H1 (cell line): Measurements from ENCODE around the gene IL2RA. TPM values are rescaled to one million over a fixed set of nuclear protein-coding genes. Genes with fewer than 3 reads are reported as not detected.

Experiments used
- CTCF ChIA-PET: fragments of 300-600 bp; sonication (Branson Sonifier 250); formaldehyde crosslinking; loops from one replicate; lab custom pipeline; 2021; ENCODE audit not compliant: partially characterized antibody; lab: Charles Lee
- POLR2A ChIA-PET: fragments of 300-600 bp; sonication (Branson Sonifier 250); formaldehyde crosslinking; loops from one replicate; lab custom pipeline; 2021; ENCODE audit warnings: inconsistent platforms; ENCODE audit not compliant: partially characterized antibody; lab: Charles Lee
- DNase-seq, 2 experiments: peaks; one replicate each; pipeline versions ENCODE4 v3.0.0 to v3.0.0-alpha.2; 2010 to 2022; ENCODE audit warnings: low spot score in 2 of 2, low read depth in 1 of 2, mixed read lengths in 1 of 2
- FAIRE-seq: peaks from 2 replicates; lab custom pipeline; 2011; peaks lifted over from hg19 to GRCh38; lab: Jason Lieb, UNC
- H2AFZ ChIP-seq: 2 replicates; pipeline ENCODE4 v1.8.1; 2012; ENCODE audit warnings: low read length, inconsistent platforms
- H2AK5ac ChIP-seq: 2 replicates; pipeline ENCODE4 v1.6.1; 2013; ENCODE audit warnings: low read depth, low read length
- H2BK120ac ChIP-seq: replicated peaks from 2 replicates; pipeline ENCODE3; 2013; ENCODE audit warnings: low read depth, low read length, inconsistent platforms
- H2BK12ac ChIP-seq: 2 replicates; pipeline ENCODE4 v1.6.1; 2013; ENCODE audit warnings: low read depth, low read length
- H2BK15ac ChIP-seq: 2 replicates; pipeline ENCODE4 v1.6.1; 2013; ENCODE audit warnings: low read length
- H2BK20ac ChIP-seq: 2 replicates; pipeline ENCODE4 v1.6.1; 2013; ENCODE audit warnings: low read length
- H2BK5ac ChIP-seq: 2 replicates; pipeline ENCODE4 v1.6.1; 2013; ENCODE audit warnings: low read depth, low read length
- H3K14ac ChIP-seq: 2 replicates; pipeline ENCODE4 v1.6.1; 2013; ENCODE audit warnings: inconsistent platforms; ENCODE audit not compliant: insufficient read length
- H3K18ac ChIP-seq: 2 replicates; pipeline ENCODE4 v1.6.1; 2013; ENCODE audit warnings: low read length; ENCODE audit errors: extremely low read depth
- H3K23ac ChIP-seq: 2 replicates; pipeline ENCODE4 v1.6.1; 2013; ENCODE audit warnings: inconsistent platforms; ENCODE audit not compliant: insufficient read length
- H3K23me2 ChIP-seq: 2 replicates; pipeline ENCODE4 v1.6.1; 2013; ENCODE audit warnings: low read depth, low read length
- H3K27ac ChIP-seq: 2 replicates; pipeline ENCODE4 v1.6.1; 2011; ENCODE audit warnings: low read depth, low read length, inconsistent platforms
- H3K27me3 ChIP-seq, 4 experiments: replicated peaks in 1 of 4; 1 replicate in 1 of 4; 2 replicates in 3 of 4; pipeline versions ENCODE4 v1.6.1 to v1.8.1; 2011 to 2013; ENCODE audit warnings: low read length in 3 of 4, mild to moderate bottlenecking in 3 of 4, inconsistent platforms in 2 of 4, mixed read lengths in 2 of 4, moderate library complexity in 1 of 4; ENCODE audit not compliant: control insufficient read depth in 3 of 4, insufficient read depth in 3 of 4; ENCODE audit errors: extremely low read depth in 1 of 4
- H3K36me3 ChIP-seq, 4 experiments: 2 replicates each; pipeline versions ENCODE4 v1.6.1 to v1.8.1; 2011 to 2013; ENCODE audit warnings: mild to moderate bottlenecking in 4 of 4, low read length in 3 of 4, moderate library complexity in 2 of 4, control low read depth in 1 of 4, inconsistent platforms in 1 of 4; ENCODE audit not compliant: insufficient read depth in 4 of 4, control insufficient read depth in 2 of 4
- H3K4ac ChIP-seq: replicated peaks from 2 replicates; pipeline ENCODE3; 2013; ENCODE audit warnings: low read length, low read depth, mixed read lengths, inconsistent platforms; ENCODE audit not compliant: insufficient read length
- H3K4me1 ChIP-seq, 4 experiments: replicated peaks in 1 of 4; 1 replicate in 1 of 4; 2 replicates in 3 of 4; pipeline versions ENCODE4 v1.6.1 to v1.8.1; 2011 to 2013; ENCODE audit warnings: low read length in 3 of 4, inconsistent platforms in 2 of 4, mixed read lengths in 1 of 4; ENCODE audit not compliant: insufficient read depth in 4 of 4, control insufficient read depth in 3 of 4
- H3K4me2 ChIP-seq, 2 experiments: 2 replicates each; pipeline versions ENCODE4 v1.6.1 to v1.8.1; 2011 to 2013; ENCODE audit warnings: low read depth in 2 of 2, low read length in 2 of 2, control low read depth in 1 of 2, inconsistent platforms in 1 of 2, mild to moderate bottlenecking in 1 of 2; ENCODE audit not compliant: insufficient read depth in 1 of 2
- H3K4me3 ChIP-seq, 4 experiments: fragments of 200-600, 300-600 bp in 1 of 4; sonication (generic), shearing (Covaris generic), sonication (Bioruptor Twin) in 1 of 4; 2 replicates each; pipeline versions ENCODE4 v1.5.1 to v1.8.1; 2011 to 2016; ENCODE audit warnings: low read length in 4 of 4, low read depth in 3 of 4, control low read depth in 2 of 4, inconsistent platforms in 2 of 4, mild to moderate bottlenecking in 2 of 4, mixed read lengths in 1 of 4, moderate library complexity in 1 of 4; ENCODE audit not compliant: insufficient read depth in 2 of 4; ENCODE audit errors: extremely low read depth in 1 of 4
- H3K56ac ChIP-seq: replicated peaks from 2 replicates; pipeline ENCODE3; 2013; ENCODE audit warnings: low read depth, mild to moderate bottlenecking, mixed read lengths, low read length, inconsistent platforms; ENCODE audit not compliant: insufficient read length
- H3K79me1 ChIP-seq: 2 replicates; pipeline ENCODE4 v1.6.1; 2013; ENCODE audit warnings: low read depth, low read length, control low read depth
- H3K79me2 ChIP-seq, 2 experiments: 2 replicates each; pipeline versions ENCODE4 v1.6.1 to v1.8.1; 2012 to 2013; ENCODE audit warnings: low read length in 2 of 2, mild to moderate bottlenecking in 2 of 2, inconsistent platforms in 1 of 2; ENCODE audit not compliant: insufficient read depth in 2 of 2, control insufficient read depth in 1 of 2
- H3K9ac ChIP-seq, 4 experiments: replicated peaks in 1 of 4; 1 replicate in 1 of 4; 2 replicates in 3 of 4; pipeline versions ENCODE4 v1.6.1 to v1.8.1; 2011 to 2013; ENCODE audit warnings: low read depth in 3 of 4, low read length in 3 of 4, control low read depth in 2 of 4, mild to moderate bottlenecking in 2 of 4, moderate library complexity in 2 of 4, inconsistent platforms in 1 of 4; ENCODE audit errors: extremely low read depth in 1 of 4
- H3K9me3 ChIP-seq, 2 experiments: 2 replicates each; pipeline versions ENCODE4 v1.6.1 to v1.8.1; 2012 to 2013; ENCODE audit warnings: mild to moderate bottlenecking in 2 of 2, moderate library complexity in 2 of 2, control low read depth in 1 of 2, inconsistent platforms in 1 of 2, low read depth in 1 of 2, low read length in 1 of 2, mixed read lengths in 1 of 2; ENCODE audit not compliant: insufficient read depth in 2 of 2
- H4K20me1 ChIP-seq, 2 experiments: replicated peaks in 1 of 2; 2 replicates each; pipeline versions ENCODE3 to v1.8.1; 2011 to 2013; ENCODE audit warnings: inconsistent platforms in 2 of 2, low read length in 2 of 2, mild to moderate bottlenecking in 1 of 2; ENCODE audit not compliant: insufficient read depth in 2 of 2, control insufficient read depth in 1 of 2
- H4K5ac ChIP-seq: 2 replicates; pipeline ENCODE4 v1.6.1; 2013; ENCODE audit warnings: low read length, low read depth, mixed read lengths, inconsistent platforms; ENCODE audit not compliant: insufficient read length
- H4K8ac ChIP-seq: 2 replicates; pipeline ENCODE4 v1.8.0; 2013; ENCODE audit warnings: mild to moderate bottlenecking, moderate library complexity, low read length, inconsistent platforms; ENCODE audit not compliant: insufficient read depth; ENCODE audit errors: extremely low read depth
- H4K91ac ChIP-seq: replicated peaks from 2 replicates; pipeline ENCODE3; 2013; ENCODE audit warnings: low read length, mixed read lengths, inconsistent platforms; ENCODE audit not compliant: insufficient read length
- HDAC6 ChIP-seq: IDR thresholded peaks from one replicate; pipeline ENCODE4 v1.7.1; 2012; ENCODE audit warnings: low read depth, mild to moderate bottlenecking, inconsistent platforms, low read length, moderate library complexity
- KDM1A ChIP-seq: fragments of 200-600, 300-600 bp; sonication (generic); IDR thresholded peaks from 2 replicates; pipeline ENCODE4 v1.7.1; 2016; ENCODE audit warnings: mild to moderate bottlenecking, low read length, borderline replicate concordance
- RNF2 ChIP-seq: fragments of 200-900, 300-1000 bp; sonication (generic); IDR thresholded peaks from 2 replicates; pipeline ENCODE4 v1.7.1; 2016; ENCODE audit warnings: borderline replicate concordance, low read depth, mild to moderate bottlenecking, antibody characterized with exemption, low read length; ENCODE audit not compliant: poor library complexity, severe bottlenecking; ENCODE audit errors: missing control alignments
- WGBS, 2 experiments: shearing (Covaris generic) in 1 of 2; methylation state at CpG; one replicate each; pipeline versions ENCODE4 v1.1.6 to v1.1.7; 2013 to 2015; ENCODE audit warnings: low lambda C conversion rate in 2 of 2, mixed read lengths in 2 of 2, inconsistent platforms in 1 of 2, low coverage in 1 of 2, missing lambda C conversion rate in 1 of 2; ENCODE audit not compliant: insufficient replicate concordance in 2 of 2, insufficient coverage in 1 of 2, insufficient read length in 1 of 2; ENCODE audit errors: extremely low coverage in 1 of 2, missing lambda C conversion rate in 1 of 2; 5-methylcytosine and 5-hydroxymethylcytosine counted together
- polyA plus RNA-seq, 7 experiments: library from polyadenylated mRNA; depleted of rRNA in 3 of 7; stranded (reverse) in 5 of 7; unstranded in 2 of 7; fragments of >200 nt in 5 of 7; fragments of 200-250 nt in 2 of 7; gene quantifications; 1 replicate in 5 of 7; 2 replicates in 1 of 7; 4 replicates in 1 of 7; pipeline versions ENCODE4 v1.2.1 to v1.2.3, GENCODE V29; 2011 to 2013; ENCODE audit warnings: missing spikeins in 2 of 7, mixed read lengths in 2 of 7
- total RNA-seq: library from RNA; stranded (reverse); fragmentation: NEBNext Ultra II Directional; extraction: Animal tissue kit (Norgen Biotek cat#: 25700); gene quantifications from 2 replicates; pipeline ENCODE4 v1.2.1, GENCODE V29; 2021
- TF ChIP-seq, protein P1 (sequence below): IDR thresholded peaks from 2 replicates; pipeline ENCODE4 v1.6.1; 2012; ENCODE audit warnings: inconsistent platforms

IL2RA gene
- total and polyA plus RNA-seq, 2 of the 8 experiments (the other 6 are each of a cell fraction or from before 2014, with no cell fraction given) = not detected

DNA sequence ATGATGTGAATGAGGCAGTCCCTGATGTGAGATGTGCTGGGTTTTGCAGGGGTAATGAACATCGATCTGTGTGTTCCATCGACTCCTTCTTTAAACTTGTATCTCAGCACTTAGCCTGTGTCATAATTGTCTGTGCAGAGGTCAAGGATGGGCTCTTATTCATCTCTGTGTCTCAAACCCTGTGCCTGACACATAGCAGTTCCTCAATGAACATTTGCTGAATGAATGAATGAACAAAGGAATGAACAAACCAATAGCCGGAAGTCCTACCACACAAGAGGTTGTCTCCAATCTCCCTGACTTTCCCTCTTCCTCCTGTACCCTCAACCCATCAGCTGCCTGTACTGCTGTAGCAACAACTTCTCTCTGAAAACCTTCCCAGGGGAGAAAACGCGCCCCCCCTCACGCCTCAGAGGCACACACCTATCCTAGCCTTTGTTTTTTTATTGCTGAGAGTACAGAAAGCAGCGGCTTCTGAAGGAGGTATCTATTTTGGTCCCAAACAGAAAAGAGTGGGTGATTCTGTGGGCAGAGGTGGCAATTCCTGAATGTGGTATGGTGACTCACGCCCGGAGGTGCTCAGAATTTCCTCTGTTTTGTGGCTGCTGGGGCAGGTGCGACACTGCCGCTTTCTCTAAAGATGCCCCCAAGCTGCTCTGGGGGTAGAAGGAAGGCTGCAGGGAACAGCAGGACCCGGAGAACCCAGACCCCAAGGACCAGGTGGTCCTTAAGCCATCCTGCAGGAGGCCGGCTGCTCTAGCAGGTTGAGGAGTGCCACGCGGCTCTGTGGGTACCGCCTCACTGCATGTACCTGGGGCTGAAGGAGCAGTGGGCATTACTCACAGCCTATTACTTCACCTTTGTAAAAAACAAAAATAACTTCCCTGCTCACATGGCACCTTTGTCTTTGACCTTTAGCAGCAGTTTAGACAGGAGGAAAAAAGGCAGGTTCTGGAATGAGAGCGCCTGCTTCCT lies 9.6 kb downstream of the IL2RA start:
- Histone ChIP-seq H3K36me3 (no peaks in the 10 kb centered on the region), H3K4me1 (peaks cover 0 to 2% (median 0%) of the 10 kb centered on the region in 4 experiments; a peak in 1 of 7 replicates), H2BK15ac (no peak overlapping the region), H3K27ac (no peak overlapping the region), H3K4me2 (no peak overlapping the region), H3K79me1 (no peaks in the 10 kb centered on the region), H3K9me3 (no peaks in the 10 kb centered on the region), H4K5ac (no peak overlapping the region), H2AK5ac (no peak overlapping the region), H3K56ac (no peak overlapping the region), H3K23me2 (no peaks in the 10 kb centered on the region), H2BK120ac (no peak overlapping the region), H2BK12ac (no peak overlapping the region; the same call in 1 of the 2 replicates), H4K20me1 (no peaks in the 10 kb centered on the region), H3K9ac (no peak overlapping the region), H4K8ac (no peak overlapping the region), H3K18ac (no peak overlapping the region), H4K91ac (no peak overlapping the region), H3K4me3 (no peak overlapping the region), H3K4ac (no peak overlapping the region), H3K79me2 (no peaks in the 10 kb centered on the region), H2BK20ac (no peak overlapping the region), H3K14ac (no peak overlapping the region), H2AFZ (no peak overlapping the region), H3K23ac (no peak overlapping the region), H2BK5ac (no peak overlapping the region), H3K27me3 (no peaks in the 10 kb centered on the region)
- WGBS, 2 experiments = 84% methylated on average over 17 of the region's 17 CpGs; no CpG with 5 or more reads in 1 of the 2 experiments
- ChIA-PET POLR2A (no interaction called here), CTCF (interaction anchor here (1.1 to 1.3 kb wide), 2 partner anchors 9 to 14 kb away, joined by 3 read pairs; no protein-coding TSS in a partner anchor)
- FAIRE-seq (no peak), DNase-seq (peak in 1 of 2 experiments; percentile 34)
- TF ChIP-seq RNF2 (no peak), KDM1A (no peak), HDAC6 (no peak)
- TF ChIP-seq, protein P1, sequence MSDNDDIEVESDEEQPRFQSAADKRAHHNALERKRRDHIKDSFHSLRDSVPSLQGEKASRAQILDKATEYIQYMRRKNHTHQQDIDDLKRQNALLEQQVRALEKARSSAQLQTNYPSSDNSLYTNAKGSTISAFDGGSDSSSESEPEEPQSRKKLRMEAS = no peak
